Activated B cell treated with CpG ODN at 0.5 μM for 24 hours (primary cell): ENCODE results near the gene ATP8B2. TPM values are rescaled to one million over a fixed set of nuclear protein-coding genes. Genes with fewer than 3 reads are reported as not detected.
A peak's percentile ranks its signal among the peaks of the same experiment; 100 is the strongest.

Source experiments
- ATAC-seq: fragments of 200-7000 bp; cut with Tn5 transposase; one replicate; pipeline ENCODE4 v1.10.0; 2021; ENCODE audit warnings: low read depth, mild to moderate bottlenecking, moderate library complexity
- CTCF ChIA-PET: fragments of 350-600 bp; sonication (Branson Sonifier 250); formaldehyde crosslinking; loops from one replicate; lab custom pipeline; 2021; ENCODE audit warnings: antibody characterized with exemption; lab: Charles Lee
- POLR2A ChIA-PET: fragments of 350-600 bp; sonication (Branson Sonifier 250); formaldehyde crosslinking; loops from one replicate; lab custom pipeline; 2021; ENCODE audit warnings: antibody characterized with exemption; lab: Charles Lee
- DNase-seq: peaks from one replicate; pipeline ENCODE4 v3.0.0; 2022
- H3K27ac Mint-ChIP-seq: one replicate; pipeline ENCODE4 v1.8.0; 2020; ENCODE audit warnings: mixed read lengths
- H3K27me3 Mint-ChIP-seq: one replicate; pipeline ENCODE4 v1.8.0; 2021; ENCODE audit warnings: mixed read lengths
- H3K36me3 Mint-ChIP-seq: one replicate; pipeline ENCODE4 v1.8.0; 2021; ENCODE audit warnings: low read depth, mixed read lengths
- H3K4me1 Mint-ChIP-seq: one replicate; pipeline ENCODE4 v1.8.0; 2021; ENCODE audit warnings: mixed read lengths
- H3K4me3 Mint-ChIP-seq: one replicate; pipeline ENCODE4 v1.8.0; 2020; ENCODE audit warnings: mild to moderate bottlenecking, mixed read lengths
- H3K9me3 Mint-ChIP-seq: one replicate; pipeline ENCODE4 v1.8.0; 2020; ENCODE audit warnings: mixed read lengths
- intact Hi-C: fragments of 100-400 bp; cut with micrococcal nuclease; formaldehyde crosslinking; loops from one replicate; pipeline ENCODE4 v1.15.1; 2024
- total RNA-seq: library from RNA; stranded (reverse); gene quantifications from 2 replicates; pipeline ENCODE4 v1.2.3, GENCODE V29; 2022
- TF ChIP-seq, protein P1 (sequence below): fragments of 200-600 bp; IDR thresholded peaks from one replicate; pipeline ENCODE4 v1.8.0; 2022; ENCODE audit warnings: antibody characterized with exemption, mild to moderate bottlenecking

The ATP8B2 gene
- total RNA-seq, 1 donor from 2014 or later = 27.3 TPM

- Mint-ChIP-seq H3K9me3 (no peaks in the 10 kb centered on the region), H3K4me3 (no peak overlapping the region), H3K4me1 (peaks cover 60% of the 10 kb centered on the region), H3K27ac (no peak overlapping the region), H3K27me3 (no peaks in the 10 kb centered on the region), H3K36me3 (peaks cover 36% of the 10 kb centered on the region)
- ChIA-PET POLR2A (no interaction called here), CTCF (no interaction called here)
- TF ChIP-seq, protein P1, sequence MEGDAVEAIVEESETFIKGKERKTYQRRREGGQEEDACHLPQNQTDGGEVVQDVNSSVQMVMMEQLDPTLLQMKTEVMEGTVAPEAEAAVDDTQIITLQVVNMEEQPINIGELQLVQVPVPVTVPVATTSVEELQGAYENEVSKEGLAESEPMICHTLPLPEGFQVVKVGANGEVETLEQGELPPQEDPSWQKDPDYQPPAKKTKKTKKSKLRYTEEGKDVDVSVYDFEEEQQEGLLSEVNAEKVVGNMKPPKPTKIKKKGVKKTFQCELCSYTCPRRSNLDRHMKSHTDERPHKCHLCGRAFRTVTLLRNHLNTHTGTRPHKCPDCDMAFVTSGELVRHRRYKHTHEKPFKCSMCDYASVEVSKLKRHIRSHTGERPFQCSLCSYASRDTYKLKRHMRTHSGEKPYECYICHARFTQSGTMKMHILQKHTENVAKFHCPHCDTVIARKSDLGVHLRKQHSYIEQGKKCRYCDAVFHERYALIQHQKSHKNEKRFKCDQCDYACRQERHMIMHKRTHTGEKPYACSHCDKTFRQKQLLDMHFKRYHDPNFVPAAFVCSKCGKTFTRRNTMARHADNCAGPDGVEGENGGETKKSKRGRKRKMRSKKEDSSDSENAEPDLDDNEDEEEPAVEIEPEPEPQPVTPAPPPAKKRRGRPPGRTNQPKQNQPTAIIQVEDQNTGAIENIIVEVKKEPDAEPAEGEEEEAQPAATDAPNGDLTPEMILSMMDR = no peak
- DNase-seq = no peak
- intact Hi-C loops = no loop called here
- ATAC-seq = no peak
Observed at GRCh38 chr1:154330669-154331068, 5.3 kb downstream of the ATP8B2 start.

- H3K4me1 Mint-ChIP-seq = peaks cover 28% of the 10 kb centered on the region
Observed at GRCh38 chr1:154334079-154335024, 9.0 kb downstream of the ATP8B2 start.

DNA sequence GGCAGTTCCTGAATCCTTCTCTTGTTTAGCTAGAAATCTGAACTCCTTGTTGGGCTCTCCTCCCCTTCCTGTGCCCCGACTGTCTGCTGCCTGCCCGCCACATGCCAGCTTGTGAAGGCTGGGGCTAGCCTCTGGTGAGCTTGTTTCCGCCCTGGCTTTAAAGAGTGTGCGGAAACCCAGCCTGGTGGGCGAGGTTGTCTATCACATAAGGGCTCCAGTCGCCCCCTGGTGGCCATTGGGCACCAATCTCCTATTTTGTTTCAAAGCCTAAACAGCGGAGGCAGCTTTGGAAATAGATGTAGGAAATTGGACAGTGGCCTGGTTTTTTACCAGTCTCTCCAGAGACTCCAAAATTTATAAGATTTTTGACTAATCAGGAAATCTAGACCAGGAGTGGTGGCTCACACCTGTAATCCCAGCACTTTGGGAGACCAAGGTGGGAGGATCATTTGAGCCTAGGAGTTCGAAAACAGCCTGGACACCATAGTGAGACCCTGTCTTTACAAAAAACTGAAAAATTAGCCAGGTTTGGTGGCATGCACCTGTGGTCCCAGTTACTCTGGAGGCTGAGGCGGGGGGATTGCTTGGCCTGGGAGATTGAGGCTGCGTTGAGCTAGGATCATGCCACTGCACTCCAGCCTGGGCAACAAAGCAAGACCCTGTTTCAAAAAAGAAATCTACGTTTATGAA, 9.8 kb downstream of the ATP8B2 start:
- Mint-ChIP-seq H3K27me3 (no peaks in the 10 kb centered on the region), H3K4me3 (peak overlapping the region; percentile 25), H3K9me3 (no peaks in the 10 kb centered on the region), H3K27ac (peak overlapping the region; percentile 61), H3K36me3 (peaks cover 61% of the 10 kb centered on the region), H3K4me1 (peaks cover 22% of the 10 kb centered on the region)
- TF ChIP-seq, protein P1 = peak; percentile 52
- ATAC-seq (peak; percentile 98), DNase-seq (peak; percentile 69)
- ChIA-PET CTCF (interaction anchor here (0.5 to 6.8 kb wide), 21 partner anchors 10 to 212 kb away, joined by 3 to 100 read pairs (median 4); partner anchors contain the start of genes ATP8B2 and HAX1), POLR2A (interaction anchor here (0.7 to 1.3 kb wide), 7 partner anchors 10 to 358 kb away, joined by 3 to 19 read pairs (median 4); partner anchors contain the start of genes ATP8B2, HAX1, RPS27 and UBAP2L)
- intact Hi-C loops = loop anchor here (1.0 to 2.0 kb wide), 5 partner anchors 11 to 212 kb away; partner anchors contain the start of gene HAX1

More at GRCh38 chr1:154334079-154335024, 9.0 kb downstream of the ATP8B2 start:
- TF ChIP-seq, protein P1 = no peak
- no peaks in the 10 kb centered on the region for H3K27me3 Mint-ChIP-seq
- ATAC-seq (no peak), DNase-seq (no peak)
- H3K27ac Mint-ChIP-seq = no peak overlapping the region
- ChIA-PET CTCF (interaction anchor here (0.5 to 6.8 kb wide), 21 partner anchors 9 to 212 kb away, joined by 3 to 100 read pairs (median 4); partner anchors contain the start of genes ATP8B2 and HAX1), POLR2A (interaction anchor here (0.9 to 1.3 kb wide), 4 partner anchors 9 to 344 kb away, joined by 4 to 19 read pairs (median 12); partner anchors contain the start of genes ATP8B2, HAX1, RPS27 and UBAP2L)
- H3K4me3 Mint-ChIP-seq = no peak overlapping the region
- intact Hi-C loops = loop anchor here (1.0 to 2.0 kb wide), 5 partner anchors 10 to 212 kb away; partner anchors contain the start of gene HAX1
- no peaks in the 10 kb centered on the region for H3K9me3 Mint-ChIP-seq
- peaks cover 53% of the 10 kb centered on the region for H3K36me3 Mint-ChIP-seq

- Mint-ChIP-seq H3K36me3 (peaks cover 65% of the 10 kb centered on the region), H3K9me3 (no peaks in the 10 kb centered on the region), H3K27ac (no peak overlapping the region), H3K4me1 (peaks cover 14% of the 10 kb centered on the region), H3K27me3 (no peaks in the 10 kb centered on the region), H3K4me3 (no peak overlapping the region)
- TF ChIP-seq, protein P1 = no peak
- intact Hi-C loops = no loop called here
- CTCF ChIA-PET = interaction anchor here (3.8 to 6.8 kb wide), 2 partner anchors 12 to 64 kb away, joined by 24 to 100 read pairs; partner anchors contain the start of genes ATP8B2 and HAX1
- ATAC-seq (no peak), DNase-seq (no peak)
- POLR2A ChIA-PET = no interaction called here
Observed at GRCh38 chr1:154337253-154337894, 12.0 kb downstream of the ATP8B2 start.
